OCI-M2 (cell line): Measurements from ENCODE around the gene NSMCE3.

Experiments
- DNase-seq: peaks from one replicate; lab custom pipeline; 2025; ENCODE audit not compliant: unreplicated experiment; lab: John Stamatoyannopoulos, UW

The NSMCE3 gene

GRCh38 chr15:29222129-29222853, 47.3 kb downstream of the NSMCE3 start:
- DNase-seq = no peak

DNA sequence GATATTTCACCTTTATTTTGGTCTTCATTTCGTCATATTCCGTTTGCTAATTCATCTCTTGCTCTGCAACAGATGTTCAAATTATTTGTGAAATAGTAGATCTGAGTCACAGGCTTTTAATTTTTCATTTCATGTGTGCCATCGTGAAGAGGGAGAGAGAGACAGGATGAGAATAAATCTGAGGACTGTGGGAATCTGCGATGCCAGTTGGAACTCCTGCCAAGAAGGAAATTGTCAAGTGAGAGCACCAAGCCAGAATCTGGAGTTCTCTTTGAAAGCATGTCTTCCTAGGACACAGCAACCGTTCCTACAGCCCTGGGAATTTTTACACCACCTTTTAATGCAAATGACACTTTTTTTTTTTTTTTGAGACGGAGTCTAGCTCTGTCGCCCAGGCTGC, 48.8 kb downstream of the NSMCE3 start:
- DNase-seq = no peak

DNA sequence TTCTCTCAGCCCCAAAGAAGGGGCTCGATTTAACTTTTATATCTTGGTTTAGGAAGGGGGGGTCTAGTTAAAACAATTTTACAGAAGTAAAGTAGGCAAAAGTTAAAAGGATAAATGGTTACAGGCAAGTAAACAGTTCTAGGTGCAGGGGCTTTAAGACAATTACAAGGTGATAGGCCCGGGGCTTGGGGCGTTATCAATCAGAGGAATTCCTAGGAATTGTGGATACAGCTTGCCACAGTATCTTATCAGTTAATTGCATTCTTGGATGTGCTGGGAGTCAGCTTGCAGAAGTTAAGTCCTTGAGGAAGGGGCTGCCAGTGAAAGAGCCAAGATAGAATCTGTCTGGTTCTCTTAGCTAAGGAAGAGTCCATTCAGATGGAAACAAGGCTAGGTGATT, 52.7 kb downstream of the NSMCE3 start:
- no peak for DNase-seq
